ENCODE measurements around the gene CPS1.

DNA sequence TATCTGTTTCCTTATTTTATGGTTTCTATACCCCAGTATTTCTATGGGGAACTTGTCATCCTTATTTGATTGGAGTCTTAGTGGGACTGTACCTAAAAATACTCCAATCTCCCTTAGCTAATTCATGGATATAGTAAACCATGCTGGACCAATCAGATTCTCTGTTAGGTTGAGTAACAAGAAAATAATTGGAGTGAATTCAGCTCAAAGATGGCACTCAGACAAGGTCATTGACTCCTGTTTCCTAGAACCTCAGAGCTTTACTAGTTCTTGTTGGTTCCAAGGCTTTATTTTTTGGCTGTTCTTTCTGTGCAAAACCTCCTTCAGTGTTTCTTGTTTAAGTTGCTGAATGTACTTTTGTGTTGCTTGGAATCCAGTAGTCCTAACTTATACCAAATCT lies 31.9 kb upstream of the CPS1 start:
- TF ChIP-seq, protein P1, sequence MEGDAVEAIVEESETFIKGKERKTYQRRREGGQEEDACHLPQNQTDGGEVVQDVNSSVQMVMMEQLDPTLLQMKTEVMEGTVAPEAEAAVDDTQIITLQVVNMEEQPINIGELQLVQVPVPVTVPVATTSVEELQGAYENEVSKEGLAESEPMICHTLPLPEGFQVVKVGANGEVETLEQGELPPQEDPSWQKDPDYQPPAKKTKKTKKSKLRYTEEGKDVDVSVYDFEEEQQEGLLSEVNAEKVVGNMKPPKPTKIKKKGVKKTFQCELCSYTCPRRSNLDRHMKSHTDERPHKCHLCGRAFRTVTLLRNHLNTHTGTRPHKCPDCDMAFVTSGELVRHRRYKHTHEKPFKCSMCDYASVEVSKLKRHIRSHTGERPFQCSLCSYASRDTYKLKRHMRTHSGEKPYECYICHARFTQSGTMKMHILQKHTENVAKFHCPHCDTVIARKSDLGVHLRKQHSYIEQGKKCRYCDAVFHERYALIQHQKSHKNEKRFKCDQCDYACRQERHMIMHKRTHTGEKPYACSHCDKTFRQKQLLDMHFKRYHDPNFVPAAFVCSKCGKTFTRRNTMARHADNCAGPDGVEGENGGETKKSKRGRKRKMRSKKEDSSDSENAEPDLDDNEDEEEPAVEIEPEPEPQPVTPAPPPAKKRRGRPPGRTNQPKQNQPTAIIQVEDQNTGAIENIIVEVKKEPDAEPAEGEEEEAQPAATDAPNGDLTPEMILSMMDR (IDR thresholded peaks at IDR 0.05; ENCODE audit: insufficient read depth, low read length, poor library complexity, severe bottlenecking), result no peak
- TF ChIP-seq EZH2phosphoT487 (conservative IDR thresholded peaks at IDR 0.05; ENCODE audit: low read length), result no peak

Measured in SU-DHL-6 (cell line).